ENCODE results near the gene INPP5D. TPM values are rescaled to one million over a fixed set of nuclear protein-coding genes. Genes with fewer than 3 reads are reported as not detected.

INPP5D gene
- total RNA-seq, 2 donors from 2014 or later = 6.5 to 7.1 TPM

- no peak for DNase-seq
- intact Hi-C loops (cut with DNase I) = no loop called here
- Histone ChIP-seq H3K9me3 (no peaks in the 10 kb centered on the region), H3K4me3 (no peak overlapping the region), H3K9ac (ENCODE audit: low read depth in 2 of 2, low read length in 2 of 2) (no peak overlapping the region), H3K27ac (peak overlapping the region; percentile 19), H3K27me3 (no peaks in the 10 kb centered on the region), H3K4me1 (peaks cover 5% of the 10 kb centered on the region), H3K36me3 (no peaks in the 10 kb centered on the region)
- TF ChIP-seq CTCF (IDR thresholded peaks at IDR 0.05) = no peak
These were observed 187.6 kb downstream of the INPP5D start for GRCh38 chr2:233247744-233248143.

GRCh38 chr2:233248999-233249398 lies 188.9 kb downstream of the INPP5D start:
- intact Hi-C loops (cut with DNase I) = no loop called here
- H3K36me3 ChIP-seq = no peaks in the 10 kb centered on the region
- no peak overlapping the region for H3K9ac ChIP-seq (ENCODE audit: low read depth in 2 of 2, low read length in 2 of 2)
- TF ChIP-seq CTCF (IDR thresholded peaks at IDR 0.05) = no peak
- DNase-seq = no peak
- peaks cover 15% of the 10 kb centered on the region for H3K4me1 ChIP-seq
- no peak overlapping the region for H3K4me3 ChIP-seq
- H3K27me3 ChIP-seq = no peaks in the 10 kb centered on the region
- H3K27ac ChIP-seq = no peak overlapping the region
- H3K9me3 ChIP-seq = no peaks in the 10 kb centered on the region

- no peaks in the 10 kb centered on the region for H3K9me3 ChIP-seq
- DNase-seq = no peak
- no peak overlapping the region for H3K27ac ChIP-seq
- no peaks in the 10 kb centered on the region for H3K36me3 ChIP-seq
- TF ChIP-seq CTCF (IDR thresholded peaks at IDR 0.05) = no peak
- no peak overlapping the region for H3K9ac ChIP-seq (ENCODE audit: low read depth in 2 of 2, low read length in 2 of 2)
- intact Hi-C loops (cut with DNase I) = loop anchor here (2.0 to 10.0 kb wide), 3 partner anchors 152 to 636 kb away; no protein-coding TSS in a partner anchor
- H3K4me3 ChIP-seq = no peak overlapping the region
- H3K27me3 ChIP-seq = no peaks in the 10 kb centered on the region
- H3K4me1 ChIP-seq = peaks cover 16% of the 10 kb centered on the region
These were observed 190.4 kb downstream of the INPP5D start for GRCh38 chr2:233250568-233250967.

GRCh38 chr2:233250985-233251305 lies 190.8 kb downstream of the INPP5D start:
- Histone ChIP-seq H3K4me1 (peaks cover 16% of the 10 kb centered on the region), H3K27me3 (no peaks in the 10 kb centered on the region), H3K36me3 (no peaks in the 10 kb centered on the region), H3K9me3 (no peaks in the 10 kb centered on the region), H3K9ac (ENCODE audit: low read depth in 2 of 2, low read length in 2 of 2) (peak overlapping the region in 1 of 2 donors; percentile 22), H3K4me3 (no peak overlapping the region), H3K27ac (peak overlapping the region; percentile 13)
- no peak for TF ChIP-seq CTCF (IDR thresholded peaks at IDR 0.05)
- no peak for DNase-seq
- intact Hi-C loops (cut with DNase I) = loop anchor here (2.0 to 10.0 kb wide), 3 partner anchors 152 to 636 kb away; no protein-coding TSS in a partner anchor

GRCh38 chr2:233251306-233252116 lies 191.4 kb downstream of the INPP5D start, which contains the start of gene ATG16L1:
Gene ATG16L1 (plus strand): TSS chr2:233251673. CDS start chr2:233251828, 155 bp downstream.
- Histone ChIP-seq H3K4me1 (peaks cover 16% of the 10 kb centered on the region), H3K4me3 (peak within 1 kb of the TSS; percentile 88), H3K36me3 (no peaks in the 10 kb centered on the region), H3K27ac (peak within 1 kb of the TSS; percentile 82), H3K27me3 (no peaks in the 10 kb centered on the region), H3K9me3 (no peaks in the 10 kb centered on the region), H3K9ac (ENCODE audit: low read depth in 2 of 2, low read length in 2 of 2) (peak within 1 kb of the TSS; percentile 83 to 93)
- intact Hi-C loops (cut with DNase I) = loop anchor here (2.0 to 10.0 kb wide), 3 partner anchors 153 to 637 kb away; no protein-coding TSS in a partner anchor
- peak; percentile 92 for TF ChIP-seq CTCF (IDR thresholded peaks at IDR 0.05)
- DNase-seq = peak; percentile 96
